Liver (tissue), 9 donors: ENCODE measurements around the gene RAP1GAP2. TPM values are rescaled to one million over a fixed set of nuclear protein-coding genes. Genes with fewer than 3 reads are reported as not detected.

Experiments used
- DNase-seq: peaks from one replicate; pipeline ENCODE4 v3.0.0-alpha.2; 2017; ENCODE audit warnings: low spot score
- H3K27ac ChIP-seq, 2 donors: one replicate each; pipeline ENCODE4 v1.7.0; 2013; ENCODE audit warnings: inconsistent platforms in 2 of 2, low read length in 2 of 2, control low read depth in 1 of 2, low read depth in 1 of 2, mild to moderate bottlenecking in 1 of 2
- H3K27me3 ChIP-seq, 4 donors: one replicate each; pipeline versions ENCODE4 v1.6.1 to v1.7.0; 2013; ENCODE audit warnings: low read length in 3 of 4, inconsistent platforms in 1 of 4, mild to moderate bottlenecking in 1 of 4, moderate library complexity in 1 of 4; ENCODE audit not compliant: control insufficient read depth in 4 of 4, insufficient read depth in 4 of 4
- H3K36me3 ChIP-seq, 4 donors: one replicate each; pipeline versions ENCODE4 v1.6.1 to v1.7.0; 2013; ENCODE audit warnings: low read length in 3 of 4, mild to moderate bottlenecking in 3 of 4, low read depth in 1 of 4, moderate library complexity in 1 of 4; ENCODE audit not compliant: control insufficient read depth in 4 of 4, insufficient read depth in 3 of 4
- H3K4me1 ChIP-seq, 4 donors: one replicate each; pipeline versions ENCODE4 v1.6.1 to v1.7.0; 2013; ENCODE audit warnings: low read length in 3 of 4, mild to moderate bottlenecking in 3 of 4, moderate library complexity in 1 of 4; ENCODE audit not compliant: control insufficient read depth in 4 of 4, insufficient read depth in 4 of 4
- H3K4me3 ChIP-seq, 3 donors: one replicate each; pipeline versions ENCODE4 v1.6.1 to v1.7.0; 2013; ENCODE audit warnings: low read length in 3 of 3, control low read depth in 1 of 3, low read depth in 1 of 3, mild to moderate bottlenecking in 1 of 3
- H3K9ac ChIP-seq, 2 donors: one replicate each; pipeline ENCODE4 v1.7.0; 2013; ENCODE audit warnings: low read length in 2 of 2, mild to moderate bottlenecking in 2 of 2, moderate library complexity in 2 of 2, control low read depth in 1 of 2, low read depth in 1 of 2
- H3K9me3 ChIP-seq, 4 donors: one replicate each; pipeline versions ENCODE4 v1.6.1 to v1.7.0; 2013; ENCODE audit warnings: low read length in 3 of 4; ENCODE audit not compliant: control insufficient read depth in 4 of 4
- CTCF ChIP-seq: fragments of 150-350 bp; IDR thresholded peaks from 2 replicates; pipeline ENCODE4 v1.5.1; 2017; ENCODE audit warnings: improper control_type of control experiment, low read depth, low read length; ENCODE audit not compliant: missing input control
- EGR1 ChIP-seq, 2 donors: IDR thresholded peaks; 2 replicates each; pipeline ENCODE4 v1.6.1; 2016 to 2018; ENCODE audit warnings: antibody characterized with exemption in 2 of 2, low read depth in 2 of 2
- FOXA1 ChIP-seq: IDR thresholded peaks from 2 replicates; pipeline ENCODE4 v1.6.1; 2016; ENCODE audit warnings: antibody characterized with exemption
- FOXA2 ChIP-seq: IDR thresholded peaks from 2 replicates; pipeline ENCODE4 v1.6.1; 2016; ENCODE audit warnings: antibody characterized with exemption
- GABPA ChIP-seq, 2 donors: IDR thresholded peaks in 1 of 2; conservative IDR thresholded peaks in 1 of 2; 2 replicates each; pipeline ENCODE4 v1.6.1; 2016; ENCODE audit warnings: antibody characterized with exemption in 2 of 2, mild to moderate bottlenecking in 1 of 2, moderate library complexity in 1 of 2
- HNF4A ChIP-seq, 2 donors: conservative IDR thresholded peaks; 2 replicates each; pipeline ENCODE4 v1.6.1; 2016; ENCODE audit warnings: antibody characterized with exemption in 2 of 2, mild to moderate bottlenecking in 2 of 2
- HNF4G ChIP-seq: IDR thresholded peaks from 2 replicates; pipeline ENCODE4 v1.6.1; 2016; ENCODE audit warnings: antibody characterized with exemption
- MAX ChIP-seq: IDR thresholded peaks from 2 replicates; pipeline ENCODE4 v1.6.1; 2016; ENCODE audit warnings: antibody characterized with exemption
- NR2F2 ChIP-seq: IDR thresholded peaks from 2 replicates; pipeline ENCODE4 v1.6.1; 2016; ENCODE audit warnings: antibody characterized with exemption
- RAD21 ChIP-seq, 2 donors: IDR thresholded peaks; 2 replicates each; pipeline ENCODE4 v1.6.1; 2016; ENCODE audit warnings: antibody characterized with exemption in 2 of 2, mild to moderate bottlenecking in 2 of 2
- REST ChIP-seq: IDR thresholded peaks from 2 replicates; pipeline ENCODE4 v1.6.1; 2016; ENCODE audit warnings: antibody characterized with exemption, mild to moderate bottlenecking
- RXRA ChIP-seq, 2 donors: IDR thresholded peaks; 2 replicates each; pipeline ENCODE4 v1.6.1; 2017 to 2018; ENCODE audit warnings: antibody characterized with exemption in 2 of 2, mild to moderate bottlenecking in 1 of 2
- SP1 ChIP-seq: IDR thresholded peaks from 2 replicates; pipeline ENCODE4 v1.6.1; 2018; ENCODE audit warnings: antibody characterized with exemption, mild to moderate bottlenecking
- TAF1 ChIP-seq: conservative IDR thresholded peaks from 2 replicates; pipeline ENCODE4 v1.6.1; 2016; ENCODE audit warnings: antibody characterized with exemption, mild to moderate bottlenecking
- YY1 ChIP-seq: IDR thresholded peaks from 2 replicates; pipeline ENCODE4 v1.6.1; 2016; ENCODE audit warnings: antibody characterized with exemption, mild to moderate bottlenecking
- ZBTB33 ChIP-seq: IDR thresholded peaks from 2 replicates; pipeline ENCODE4 v1.6.1; 2016; ENCODE audit warnings: antibody characterized with exemption
- WGBS: extraction: QIAGEN DNeasy Blood & Tissue Kit; methylation state at CpG from one replicate; pipeline ENCODE4 v1.1.7; 2013; 5-methylcytosine and 5-hydroxymethylcytosine counted together
- polyA plus RNA-seq, 2 donors: library from polyadenylated mRNA; stranded (reverse) in 1 of 2; unstranded in 1 of 2; fragments of 200-250 nt in 1 of 2; fragments of >200 nt in 1 of 2; fragmentation: Nextera tagmentation in 1 of 2; extraction: Ambion mirVana in 1 of 2; gene quantifications; one replicate each; pipeline versions ENCODE4 v1.2.1 to v1.2.3, GENCODE V29; 2013 to 2015
- total RNA-seq, 2 donors: library from RNA; depleted of rRNA; stranded (reverse); fragments of >200 nt; gene quantifications; one replicate each; pipeline ENCODE4 v1.2.3, GENCODE V29; 2014
- donor health status: healthy.
- donor health status: healthy.
- donor health status: healthy.
- donor health status: healthy.
- donor health status: healthy.

Gene RAP1GAP2
- total and polyA plus RNA-seq, 4 donors, result 0.56 to 1.7 (median 1.1) TPM

GRCh38 chr17:2821868-2822267 lies 25.6 kb downstream of the RAP1GAP2 start:
- Histone ChIP-seq H3K27me3 (no peaks in the 10 kb centered on the region), H3K9me3 (no peaks in the 10 kb centered on the region), H3K4me3 (no peak overlapping the region), H3K9ac (no peak overlapping the region), H3K27ac (no peak overlapping the region), H3K4me1 (no peaks in the 10 kb centered on the region), H3K36me3 (no peaks in the 10 kb centered on the region)
- WGBS, result 86% methylated on average over 8 of the region's 8 CpGs
- TF ChIP-seq MAX (no peak), HNF4G (no peak), HNF4A (conservative IDR thresholded peaks at IDR 0.05) (no peak), GABPA (IDR thresholded peaks at IDR 0.05 in 1 of 2, conservative IDR thresholded peaks at IDR 0.05 in 1 of 2) (no peak), TAF1 (no peak), CTCF (no peak), FOXA1 (no peak), FOXA2 (no peak), EGR1 (IDR thresholded peaks at IDR 0.05; ENCODE audit: low read depth in 2 of 2) (no peak), RAD21 (IDR thresholded peaks at IDR 0.05) (no peak)
- no peak for DNase-seq

- Histone ChIP-seq H3K36me3 (no peaks in the 10 kb centered on the region), H3K27me3 (no peaks in the 10 kb centered on the region), H3K27ac (no peak overlapping the region), H3K4me1 (no peaks in the 10 kb centered on the region), H3K4me3 (no peak overlapping the region), H3K9ac (no peak overlapping the region), H3K9me3 (no peaks in the 10 kb centered on the region)
- DNase-seq, result no peak
- TF ChIP-seq YY1 (no peak), HNF4G (no peak), CTCF (no peak), SP1 (no peak), RXRA (IDR thresholded peaks at IDR 0.05) (no peak), HNF4A (conservative IDR thresholded peaks at IDR 0.05) (no peak), GABPA (IDR thresholded peaks at IDR 0.05 in 1 of 2, conservative IDR thresholded peaks at IDR 0.05 in 1 of 2) (no peak), FOXA1 (no peak), NR2F2 (no peak), ZBTB33 (no peak), REST (no peak), FOXA2 (no peak), MAX (no peak)
- 88% methylated on average over 7 of the region's 7 CpGs for WGBS
Measured at GRCh38 chr17:2822358-2822757, 26.1 kb downstream of the RAP1GAP2 start.
